GM20431 (cell line): ENCODE results near the gene RPS15.

ENCODE experiments used
- in situ Hi-C: fragments of 300-500 bp; cut with MseI, MboI; formaldehyde crosslinking; loops from one replicate; pipeline ENCODE4 v1.15.0; 2020; ENCODE audit warnings: low sequenced_read_pairs; ENCODE audit not compliant: unreplicated experiment

Gene RPS15

GRCh38 chr19:1438035-1438932 is at the start of gene RPS15:
RPS15 (plus strand) TSS chr19:1438396; CDS start chr19:1438426, 30 bp downstream.
- in situ Hi-C loops: no loop called here

GRCh38 chr19:1388637-1389026 is 49.6 kb upstream of the RPS15 start:
- in situ Hi-C loops: loop anchor here (25.0 kb wide), 1 partner anchor 101 kb away; the partner anchor contains the start of genes EFNA2 and FAM174C

- in situ Hi-C loops: loop anchor here (25.0 kb wide), 1 partner anchor 102 kb away; the partner anchor contains the start of genes EFNA2 and FAM174C
Observed at GRCh38 chr19:1389033-1389940, 48.9 kb upstream of the RPS15 start.

GRCh38 chr19:1390890-1391423 is 47.2 kb upstream of the RPS15 start:
- in situ Hi-C loops: loop anchor here (25.0 kb wide), 1 partner anchor 104 kb away; the partner anchor contains the start of genes EFNA2 and FAM174C

- in situ Hi-C loops: loop anchor here (25.0 kb wide), 1 partner anchor 105 kb away; the partner anchor contains the start of genes EFNA2 and FAM174C
Observed at GRCh38 chr19:1392407-1392806, 45.8 kb upstream of the RPS15 start.

- in situ Hi-C loops: loop anchor here (25.0 kb wide), 1 partner anchor 106 kb away; the partner anchor contains the start of genes EFNA2 and FAM174C
Observed at GRCh38 chr19:1392939-1393530, 45.2 kb upstream of the RPS15 start.

GRCh38 chr19:1393841-1394240 is 44.4 kb upstream of the RPS15 start:
- in situ Hi-C loops: loop anchor here (25.0 kb wide), 1 partner anchor 107 kb away; the partner anchor contains the start of genes EFNA2 and FAM174C

- in situ Hi-C loops: loop anchor here (25.0 kb wide), 1 partner anchor 107 kb away; the partner anchor contains the start of genes EFNA2 and FAM174C
Observed at GRCh38 chr19:1394252-1395193, 43.7 kb upstream of the RPS15 start.

- in situ Hi-C loops: loop anchor here (25.0 kb wide), 1 partner anchor 108 kb away; the partner anchor contains the start of genes EFNA2 and FAM174C
Observed at GRCh38 chr19:1395194-1396018, 42.8 kb upstream of the RPS15 start.

- in situ Hi-C loops: loop anchor here (25.0 kb wide), 1 partner anchor 109 kb away; the partner anchor contains the start of genes EFNA2 and FAM174C
Observed at GRCh38 chr19:1396019-1396767, 42.0 kb upstream of the RPS15 start.

- in situ Hi-C loops: loop anchor here (25.0 kb wide), 1 partner anchor 110 kb away; the partner anchor contains the start of genes EFNA2 and FAM174C
Observed at GRCh38 chr19:1396768-1397679, 41.2 kb upstream of the RPS15 start.

- in situ Hi-C loops: loop anchor here (25.0 kb wide), 1 partner anchor 111 kb away; the partner anchor contains the start of genes EFNA2 and FAM174C
Observed at GRCh38 chr19:1397838-1398237, 40.4 kb upstream of the RPS15 start.

GRCh38 chr19:1399079-1399478 is 39.1 kb upstream of the RPS15 start:
- in situ Hi-C loops: loop anchor here (25.0 kb wide), 1 partner anchor 112 kb away; the partner anchor contains the start of genes EFNA2 and FAM174C

- in situ Hi-C loops: loop anchor here (25.0 kb wide), 1 partner anchor 112 kb away; the partner anchor contains the start of genes EFNA2 and FAM174C
Observed at GRCh38 chr19:1399745-1400144, 38.5 kb upstream of the RPS15 start.
